Left cardiac atrium (tissue), 4 donors: ENCODE results near the gene KSR2. TPM values are rescaled to one million over a fixed set of nuclear protein-coding genes. Genes with fewer than 3 reads are reported as not detected.
"Not testable (repeated sequence)": the region's sequence is repeated elsewhere in the genome, so short reads cannot be mapped to it uniquely, and the experiment has no call there.

Source experiments
- ATAC-seq, 2 donors: fragments of 200-7000 bp; cut with Tn5 transposase; one replicate each; pipeline ENCODE4 v1.9.1; 2020; ENCODE audit warnings: mild to moderate bottlenecking in 2 of 2, moderate library complexity in 2 of 2
- DNase-seq: peaks from one replicate; pipeline ENCODE4 v3.0.0-alpha.2; 2020
- intact Hi-C, 2 donors: fragments of 100-400 bp; cut with DNase I; formaldehyde crosslinking; loops; one replicate each; pipeline versions ENCODE4 v1.14.1 to v1.15.1; 2022 to 2023
- total RNA-seq, 2 donors: library from RNA; stranded (reverse); fragmentation: NEBNext Ultra II Directional; extraction: Animal tissue kit (Norgen Biotek cat#: 25700); gene quantifications; one replicate each; pipeline ENCODE4 v1.2.1, GENCODE V29; 2021
- donor health status: DM: no; HTN: yes; CAD: no.
- donor health status: DM: no; HTN: yes; CAD: no; lungs with severe emphysema.
- donor health status: DM: yes; HTN: yes; CAD: no.
- donor health status: Dilated cardiomyopathy.

KSR2 gene
- total RNA-seq, 2 donors from 2014 or later, result under 0.01 to 0.05 TPM

DNA sequence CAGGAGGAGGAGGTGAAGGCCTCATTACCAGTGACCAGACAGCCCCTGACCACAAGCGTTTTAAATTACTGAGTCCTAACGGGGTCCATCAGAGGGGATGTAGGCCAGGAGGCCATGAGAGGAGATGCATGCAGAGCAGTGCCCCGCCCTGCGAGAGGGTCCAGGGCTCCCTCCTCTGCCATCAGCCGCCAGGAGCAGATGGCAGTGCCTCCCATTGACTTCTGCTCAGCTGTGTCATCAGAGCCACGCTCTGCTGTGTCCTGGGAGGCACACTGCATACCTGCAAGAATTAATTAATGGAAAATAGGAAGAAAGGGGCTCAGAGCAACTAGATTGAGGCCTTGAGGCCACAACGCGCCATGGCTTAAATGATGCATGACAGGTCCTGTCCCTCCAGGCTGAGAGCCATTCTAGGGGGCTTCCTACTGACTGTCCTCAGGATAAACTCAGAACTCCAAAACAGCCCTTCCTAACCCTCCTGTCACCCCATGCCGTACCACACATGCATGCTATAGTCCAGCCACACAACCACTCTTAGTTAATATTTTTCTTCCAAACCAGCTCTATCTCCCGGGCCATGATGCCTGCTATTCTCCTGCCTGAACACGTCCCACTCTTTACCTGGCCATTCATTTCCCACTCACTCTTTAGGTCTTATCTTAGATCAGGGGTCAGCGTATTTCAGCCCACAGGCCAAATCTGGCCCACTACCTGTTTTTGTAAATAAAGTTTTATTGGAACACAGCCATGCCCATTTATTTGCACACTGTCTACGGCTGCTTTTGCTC, 235.8 kb downstream of the KSR2 start:
- ATAC-seq (no peak), DNase-seq (no peak)
- intact Hi-C loops, result no loop called here

DNA sequence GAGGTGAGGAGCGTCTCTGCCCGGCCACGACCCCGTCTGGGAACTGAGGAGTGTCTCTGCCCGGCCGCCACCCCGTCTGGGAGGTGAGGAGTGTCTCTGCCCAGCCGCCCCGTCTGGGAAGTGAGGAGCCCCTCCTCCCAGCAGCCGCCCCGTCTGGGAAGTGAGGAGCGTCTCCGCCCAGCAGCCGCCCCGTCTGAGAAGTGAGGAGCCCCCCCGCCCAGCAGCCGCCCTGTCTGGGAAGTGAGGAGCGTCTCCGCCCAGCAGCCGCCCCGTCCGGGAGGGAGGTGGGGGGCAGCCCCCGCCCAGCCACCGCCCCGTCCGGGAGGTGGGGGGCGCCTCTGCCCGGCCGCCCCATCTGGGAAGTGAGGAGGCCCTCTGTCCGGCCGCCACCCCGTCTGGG, 237.7 kb downstream of the KSR2 start:
- intact Hi-C loops, ATAC-seq, DNase-seq: not testable (repeated sequence)

DNA sequence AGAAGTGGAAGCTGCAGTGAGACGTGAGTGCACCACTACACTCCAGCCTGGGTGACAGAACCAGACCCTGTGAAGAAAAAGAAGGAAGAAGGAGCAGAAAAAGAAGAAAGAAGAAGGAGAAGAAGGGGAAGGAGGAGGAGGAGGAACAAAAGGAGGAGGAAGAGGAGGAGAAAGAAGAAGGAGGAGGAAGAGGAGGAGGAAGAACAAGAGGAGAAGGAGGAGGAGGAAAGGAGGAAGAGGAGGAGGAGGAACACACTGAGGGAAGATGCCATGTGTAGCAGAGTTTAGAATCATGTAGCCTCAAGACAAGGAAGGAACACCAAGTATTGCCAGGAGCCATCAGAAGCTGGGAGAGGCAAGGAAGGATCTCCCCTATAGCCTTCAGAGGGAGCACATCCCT, 241.5 kb downstream of the KSR2 start:
- DNase-seq (no peak), ATAC-seq (no peak)
- intact Hi-C loops, result no loop called here

DNA sequence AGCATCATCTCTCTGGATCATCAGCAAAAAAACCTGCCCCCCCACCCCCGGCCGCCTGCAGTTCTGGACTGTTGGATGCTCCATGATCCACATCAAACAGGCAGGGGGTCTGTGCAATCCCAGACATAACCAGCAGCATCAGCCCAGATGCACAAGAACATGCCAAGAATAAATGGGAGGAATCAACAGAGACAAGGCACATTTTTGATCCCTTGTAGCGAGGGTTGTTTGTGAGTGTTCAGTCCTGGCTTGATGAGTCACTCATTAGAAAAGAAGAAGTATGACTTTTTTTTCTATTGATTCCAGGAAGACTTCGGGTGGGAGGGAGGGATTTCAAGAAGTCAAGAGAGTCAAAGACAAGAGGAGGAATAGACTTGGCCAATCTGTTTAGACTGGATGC, 244.2 kb downstream of the KSR2 start:
- no peak for DNase-seq
- intact Hi-C loops, result no loop called here
- ATAC-seq, result no peak

DNA sequence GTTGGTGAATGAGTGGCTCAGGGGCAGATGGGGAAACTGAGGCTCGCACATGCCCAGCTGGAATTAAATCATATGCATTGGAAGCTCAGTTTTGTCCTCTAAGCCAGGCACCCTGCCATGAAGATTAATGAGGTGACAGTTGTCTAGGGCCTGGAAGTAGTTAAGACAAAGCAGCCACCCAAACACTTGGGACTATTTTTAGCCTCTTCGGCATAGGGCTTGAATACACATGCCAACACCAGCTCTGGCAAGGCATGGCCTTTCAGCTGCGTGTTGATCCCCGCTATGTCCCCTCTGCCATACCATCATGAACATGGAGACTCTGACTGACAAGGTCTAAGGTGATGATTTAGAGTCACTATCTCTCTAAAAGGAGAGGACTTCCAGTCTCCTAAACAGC, 250.2 kb downstream of the KSR2 start:
- peak; percentile 93 for ATAC-seq
- DNase-seq, result peak; percentile 28
- intact Hi-C loops, result no loop called here

DNA sequence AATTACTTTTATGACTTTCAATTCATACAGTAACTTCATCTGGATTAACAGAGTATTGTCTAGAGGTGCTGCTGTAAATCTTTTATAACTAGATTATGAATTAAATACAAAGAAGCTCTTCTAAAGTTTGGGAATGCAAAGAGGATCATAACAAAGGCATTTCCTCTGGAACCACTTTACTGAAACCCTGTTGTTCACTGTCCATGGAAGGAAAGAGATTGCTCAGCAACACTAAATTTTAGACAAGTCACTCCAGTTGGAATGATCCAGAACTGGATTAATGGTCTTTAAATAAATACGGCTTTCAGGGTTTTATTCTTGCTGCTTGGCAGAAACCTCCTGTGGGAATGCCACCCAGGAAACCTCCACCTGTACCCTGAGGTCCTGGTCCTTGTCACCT, 250.6 kb downstream of the KSR2 start:
- DNase-seq (no peak), ATAC-seq (no peak)
- intact Hi-C loops, result no loop called here

DNA sequence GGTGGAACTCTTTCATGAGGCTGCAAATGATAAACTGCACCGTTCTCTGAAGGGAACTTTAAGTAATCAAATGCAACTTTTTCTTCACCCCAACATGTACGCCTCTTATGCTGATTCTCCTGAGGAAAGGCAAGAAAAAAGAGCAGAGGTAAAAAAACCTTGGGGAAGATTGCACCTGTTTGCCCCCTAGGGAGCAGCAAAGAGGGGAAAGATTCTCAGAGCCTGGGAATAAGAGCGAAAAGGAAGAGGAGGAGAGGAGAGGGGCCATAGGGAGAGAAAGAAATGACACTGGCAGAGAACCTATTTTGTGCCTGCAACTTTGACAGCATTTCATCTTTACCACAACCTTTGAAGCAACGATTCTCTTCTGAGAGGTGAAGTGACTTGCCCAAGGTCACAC, 254.6 kb downstream of the KSR2 start:
- ATAC-seq, result no peak
- intact Hi-C loops, result no loop called here
- no peak for DNase-seq

DNA sequence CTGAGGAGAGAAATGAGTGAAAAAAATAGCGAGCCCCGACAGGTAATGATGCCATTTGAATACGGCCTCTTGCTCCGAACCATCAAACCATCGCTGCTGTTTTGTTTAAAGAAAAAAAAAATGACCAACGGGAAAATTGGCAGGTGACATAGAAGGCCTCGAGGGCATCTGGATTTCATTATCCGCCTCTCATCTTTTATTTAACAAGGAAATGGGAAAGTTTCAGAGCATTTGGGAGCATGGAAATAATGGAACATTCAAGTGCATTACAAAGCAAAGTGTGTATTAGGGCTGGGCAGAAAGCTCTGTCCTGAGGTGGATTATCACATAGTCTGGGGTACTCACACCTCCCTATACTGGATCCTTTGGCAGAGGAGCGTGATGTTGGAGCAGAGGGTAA, 258.7 kb downstream of the KSR2 start:
- DNase-seq, result no peak
- intact Hi-C loops, result no loop called here

DNA sequence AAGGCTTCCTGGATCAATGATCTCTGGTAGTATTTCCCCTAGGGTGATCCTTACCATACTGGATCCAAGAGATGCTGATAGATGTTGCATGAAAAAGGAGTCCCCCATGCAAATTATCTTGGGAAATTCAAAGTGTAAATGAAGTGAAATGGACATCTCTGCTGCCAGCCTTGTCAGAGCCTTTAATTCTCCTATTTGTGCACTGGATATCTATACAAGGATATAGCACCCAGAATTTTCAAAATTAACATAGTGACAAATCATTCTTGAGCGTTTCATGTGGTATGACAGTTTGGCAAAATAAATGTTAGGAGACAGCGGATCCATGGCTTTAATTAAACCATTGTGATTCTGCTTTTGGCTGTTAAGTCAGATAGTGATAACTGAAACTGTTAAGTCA, 260.9 kb downstream of the KSR2 start:
- DNase-seq (no peak), ATAC-seq (no peak)
- intact Hi-C loops, result no loop called here

More for the DNA sequence above, 258.7 kb downstream of the KSR2 start:
- no peak for ATAC-seq

DNA sequence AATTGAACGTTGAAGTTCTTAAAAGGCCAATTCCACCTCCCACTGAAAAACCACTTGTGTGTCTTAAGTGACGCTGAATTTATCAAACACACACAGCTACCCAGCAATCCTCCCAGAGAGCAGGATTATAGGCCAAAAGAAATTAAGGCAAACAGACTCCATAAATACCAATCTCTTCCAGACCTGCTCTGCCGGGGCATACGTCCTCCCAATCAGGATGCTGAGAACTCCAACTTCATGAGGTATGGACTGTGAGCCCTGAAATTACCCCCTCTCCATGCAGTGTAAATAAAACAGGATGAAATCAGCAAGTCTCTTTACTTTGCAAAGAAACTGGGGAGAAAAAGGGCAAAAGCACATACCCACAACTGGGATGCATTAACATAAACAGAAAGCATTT, 265.2 kb downstream of the KSR2 start:
- DNase-seq, result no peak

DNA sequence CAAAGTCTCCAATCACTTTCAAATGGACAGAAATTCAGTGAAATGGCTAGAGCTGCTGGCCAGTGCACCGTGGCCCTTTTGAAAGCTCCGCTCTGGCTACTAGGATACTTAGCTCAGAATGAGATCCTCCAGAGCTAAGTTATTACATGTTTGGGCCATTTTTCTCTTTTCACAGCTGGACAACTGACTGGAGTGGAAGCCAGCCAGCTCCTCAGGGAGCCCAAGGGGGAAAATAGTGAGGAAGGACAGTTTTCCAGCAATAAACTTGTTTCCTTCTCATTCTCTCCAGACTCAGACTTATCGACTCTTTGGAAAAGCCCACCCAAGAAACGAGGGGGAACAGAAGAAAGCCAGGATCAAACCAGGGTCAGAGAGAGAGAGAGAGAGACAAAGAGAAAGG, 266.0 kb downstream of the KSR2 start:
- no peak for ATAC-seq
- no peak for DNase-seq
- intact Hi-C loops, result no loop called here

More for the DNA sequence above, 265.2 kb downstream of the KSR2 start:
- ATAC-seq, result no peak
- intact Hi-C loops, result no loop called here

DNA sequence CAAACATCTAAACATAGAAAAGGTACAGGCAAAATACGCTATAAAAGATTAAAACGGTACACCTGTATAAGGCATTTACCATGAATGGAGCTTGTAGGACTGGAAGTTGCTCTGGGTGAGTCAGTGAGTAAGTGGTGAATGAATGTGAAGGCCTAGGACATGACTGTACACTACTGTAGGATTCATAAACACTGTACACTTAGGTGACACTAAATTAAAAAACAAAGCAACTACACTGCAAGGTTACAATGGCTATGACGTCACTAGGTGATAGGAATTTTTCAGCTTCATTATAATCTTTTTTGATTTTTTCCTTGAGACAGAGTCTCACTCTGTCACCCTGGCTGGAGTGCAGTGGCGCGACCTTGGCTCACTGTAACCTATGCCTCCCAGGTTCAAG, 269.2 kb downstream of the KSR2 start:
- intact Hi-C loops, result no loop called here
- DNase-seq, result no peak
- no peak for ATAC-seq

DNA sequence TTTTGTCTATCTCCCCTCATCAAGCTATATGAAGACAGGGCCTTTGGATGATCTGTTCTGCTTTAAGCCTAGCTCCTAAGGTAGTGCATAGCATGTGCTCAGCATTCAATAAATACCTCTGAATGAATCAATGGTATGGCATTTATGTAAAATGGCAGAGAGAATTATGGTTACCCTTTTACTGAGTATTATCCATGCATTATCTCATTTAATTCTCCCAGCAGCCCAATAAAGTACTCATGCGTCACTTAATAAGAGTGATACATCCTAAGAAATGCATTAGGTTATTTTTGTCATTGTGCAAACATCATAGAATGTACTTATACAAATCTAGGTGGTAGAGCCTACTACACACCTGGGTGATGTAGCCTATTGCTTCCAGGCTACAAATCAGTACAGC, 269.7 kb downstream of the KSR2 start:
- no peak for ATAC-seq
- DNase-seq, result no peak
- intact Hi-C loops, result no loop called here

DNA sequence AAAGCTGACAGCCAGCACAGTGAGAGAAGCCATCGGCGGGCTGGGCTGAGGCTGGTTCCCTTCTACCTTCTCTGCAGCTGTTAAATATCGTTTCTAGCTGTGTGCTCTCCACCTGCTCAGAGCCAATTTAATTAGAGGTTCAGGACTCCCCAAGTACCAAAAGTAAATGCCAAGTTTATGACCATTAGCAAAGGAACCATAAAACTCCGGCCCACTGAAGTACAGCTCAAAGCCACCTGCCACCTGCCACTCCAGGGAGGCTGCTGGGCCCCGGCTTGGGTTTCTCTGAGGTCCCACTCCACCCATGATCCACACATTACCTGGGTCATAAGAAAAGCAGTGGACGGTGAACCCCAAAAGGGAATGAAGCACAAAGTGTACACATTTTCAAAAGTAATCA, 272.8 kb downstream of the KSR2 start:
- DNase-seq (no peak), ATAC-seq (no peak)
- intact Hi-C loops, result no loop called here

DNA sequence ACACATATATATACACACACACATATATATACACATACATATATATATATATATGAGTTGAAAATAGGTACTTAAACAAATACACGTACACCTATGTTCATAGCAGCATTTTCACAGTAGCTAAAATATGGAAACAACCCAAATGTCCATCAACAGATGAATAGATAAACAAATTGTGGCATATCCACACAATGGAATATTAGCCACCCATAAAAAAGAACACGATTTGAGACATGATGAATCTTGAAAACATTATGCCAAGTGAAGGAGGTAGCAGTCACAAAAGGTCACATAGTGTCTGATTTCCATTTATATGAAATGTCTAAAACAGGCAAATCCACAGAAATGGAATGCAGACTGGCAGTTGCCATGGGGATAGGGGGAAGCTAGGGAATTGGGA, 276.3 kb downstream of the KSR2 start:
- DNase-seq (no peak), ATAC-seq (no peak)
- intact Hi-C loops, result no loop called here

DNA sequence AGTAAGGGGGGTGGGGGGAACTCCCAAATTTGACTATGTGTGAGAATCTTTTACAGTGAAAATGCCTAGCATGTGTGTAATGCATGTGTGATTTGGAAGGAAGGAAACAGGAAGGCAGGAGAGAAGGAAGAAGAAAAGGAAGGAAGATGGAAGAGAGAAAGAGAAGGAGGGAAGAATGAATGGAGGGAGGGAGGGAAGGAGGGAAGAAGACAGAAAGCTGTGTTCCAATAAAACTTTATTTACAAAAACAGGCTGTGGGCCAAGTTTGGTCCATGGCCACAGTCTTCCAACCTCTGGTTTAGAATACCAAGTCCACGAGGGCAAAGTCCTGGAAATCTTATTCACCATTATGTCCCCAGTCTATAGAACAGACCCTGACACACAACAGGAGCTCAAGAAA, 278.9 kb downstream of the KSR2 start:
- ATAC-seq (no peak), DNase-seq (no peak)
- intact Hi-C loops, result no loop called here

DNA sequence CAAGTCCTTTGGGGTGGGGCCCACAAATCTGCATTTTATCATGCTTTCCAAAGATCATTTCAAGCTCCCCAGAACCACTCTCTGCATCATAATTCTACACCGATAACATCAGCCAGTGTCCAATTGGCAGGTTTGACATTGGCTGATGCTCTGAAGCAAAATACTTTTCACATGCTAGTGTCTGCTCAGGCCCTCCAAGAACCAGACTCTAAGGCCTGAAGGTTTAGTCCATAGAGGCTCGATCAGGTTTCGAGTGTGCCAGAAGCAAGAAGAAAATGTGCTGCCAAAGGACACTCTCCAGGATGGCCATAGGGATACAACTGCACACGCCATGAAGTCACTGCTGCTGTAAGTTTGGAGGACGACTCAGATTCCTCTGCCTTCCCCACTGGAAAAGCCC, 280.3 kb downstream of the KSR2 start:
- intact Hi-C loops, result no loop called here
- DNase-seq (no peak), ATAC-seq (no peak)

DNA sequence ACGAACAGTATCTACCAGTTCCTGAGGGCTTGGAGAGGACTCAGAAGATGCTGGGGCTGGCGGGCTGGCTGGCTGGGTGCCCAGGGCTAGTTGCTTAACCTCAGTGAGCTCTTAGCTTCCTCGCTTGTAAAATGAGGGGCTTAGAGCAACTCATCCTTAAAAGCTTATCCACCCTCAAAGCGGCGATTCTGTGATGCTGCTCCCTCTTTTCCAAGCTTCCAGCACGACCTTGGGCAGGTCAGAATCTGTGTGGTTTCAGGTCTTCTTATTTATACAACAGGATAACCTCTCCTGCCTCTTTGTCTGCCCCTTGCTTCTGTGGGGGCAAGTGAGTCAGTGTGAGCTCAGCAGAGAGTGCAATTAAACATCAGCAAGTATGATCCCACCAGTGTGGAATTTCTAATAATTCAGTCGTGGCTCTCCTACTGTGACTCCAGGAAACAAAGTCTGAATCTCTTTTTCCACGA, 281.8 kb downstream of the KSR2 start:
- intact Hi-C loops, result no loop called here
- ATAC-seq (peak in 1 of 2 donors; percentile 47), DNase-seq (peak; percentile 42)

DNA sequence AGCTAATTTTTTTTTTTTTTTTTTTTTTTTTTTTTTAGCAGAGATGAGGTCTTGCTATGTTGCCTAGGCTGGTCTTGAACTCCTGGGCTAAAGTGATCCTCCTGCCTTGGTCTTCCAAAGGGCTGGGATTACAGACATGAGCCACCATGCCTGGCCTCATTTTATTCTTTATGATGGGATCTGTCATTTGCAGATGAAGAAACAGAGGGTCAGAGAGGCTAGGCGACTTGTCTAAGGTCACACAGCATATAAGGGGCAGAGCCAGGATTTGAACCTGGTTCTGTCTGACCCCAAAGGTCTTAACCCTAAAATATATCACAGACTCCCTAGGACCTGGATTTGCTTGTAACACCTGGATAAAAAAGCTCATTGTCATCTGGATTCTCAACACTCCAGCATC, 282.6 kb downstream of the KSR2 start:
- intact Hi-C loops, result no loop called here
- ATAC-seq (no peak), DNase-seq (no peak)

DNA sequence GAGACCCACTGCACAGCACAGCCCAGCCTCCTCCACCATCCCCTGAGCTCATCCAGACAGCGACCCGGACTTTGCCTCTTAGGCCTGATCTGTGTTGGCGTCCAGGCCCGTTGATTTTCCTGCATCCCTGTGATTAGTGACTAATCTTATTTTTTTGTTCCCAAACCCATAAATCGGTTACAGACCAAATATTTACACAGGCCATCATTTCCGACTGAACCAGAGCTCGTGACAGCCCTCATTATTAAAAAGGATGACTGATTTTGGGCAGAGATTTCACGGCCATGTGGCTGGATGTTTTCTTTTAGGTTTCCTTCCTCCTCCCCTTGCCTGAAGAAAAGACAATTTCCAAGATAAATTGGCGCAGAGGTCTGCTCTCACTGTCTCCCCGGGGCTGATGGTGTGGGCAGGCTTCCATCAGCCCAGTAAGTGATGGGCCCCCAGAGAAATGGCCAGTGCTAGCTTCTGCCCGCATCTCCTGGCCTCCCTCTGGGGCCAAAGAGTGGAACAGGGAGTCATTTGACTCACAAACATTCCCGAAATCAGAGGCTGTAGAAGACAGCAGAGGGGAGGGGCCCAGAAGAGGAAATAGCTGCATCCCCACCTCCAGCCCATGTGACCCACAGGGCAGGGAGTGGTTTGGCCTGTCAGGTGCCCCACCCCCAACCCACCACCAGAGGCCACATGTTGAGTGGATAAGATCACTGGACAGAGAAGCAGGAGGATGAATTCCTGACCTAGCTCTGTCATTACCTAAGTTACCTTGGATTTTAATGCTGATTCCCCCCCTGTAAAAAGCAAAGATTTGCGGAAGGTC, 283.5 kb downstream of the KSR2 start:
- ATAC-seq (peak in 1 of 2 donors; percentile 71), DNase-seq (peak; percentile 60)
- intact Hi-C loops, result no loop called here

DNA sequence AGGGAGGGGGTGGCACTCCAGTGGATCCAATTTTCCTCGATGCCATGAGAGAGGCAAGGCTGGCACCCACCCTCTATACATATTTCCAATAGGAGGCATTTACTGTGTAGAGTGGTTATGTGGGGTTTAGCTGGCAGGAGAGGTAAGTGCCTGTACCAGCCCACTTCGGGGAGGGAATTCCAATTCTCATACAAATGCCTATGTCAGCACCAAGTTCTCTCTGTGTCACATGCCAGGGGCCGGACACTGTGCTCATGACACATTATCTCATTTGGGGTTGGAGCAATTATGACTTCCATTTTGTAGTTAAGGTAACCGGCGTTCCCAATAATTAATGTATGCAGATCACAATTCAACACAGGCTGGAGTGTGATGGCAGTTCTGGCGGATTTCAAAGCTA, 284.3 kb downstream of the KSR2 start:
- ATAC-seq, result no peak
- intact Hi-C loops, result no loop called here

More for the DNA sequence above, 284.3 kb downstream of the KSR2 start:
- DNase-seq, result no peak
